ENCODE measurements around the gene C5orf47. TPM values are rescaled to one million over a fixed set of nuclear protein-coding genes. Genes with fewer than 3 reads are reported as not detected.
A peak's percentile ranks its signal among the peaks of the same experiment; 100 is the strongest.
"Not testable (repeated sequence)": the region's sequence is repeated elsewhere in the genome, so short reads cannot be mapped to it uniquely, and the experiment has no call there.

The C5orf47 gene
- total RNA-seq, 4 donors from 2014 or later, result not detected

- Histone ChIP-seq H3K4me1 (no peaks in the 10 kb centered on the region), H3K4me3 (no peak overlapping the region), H3K27me3 (no peaks in the 10 kb centered on the region), H3K36me3 (no peaks in the 10 kb centered on the region), H3K9me3 (no peaks in the 10 kb centered on the region), H3K27ac (no peak overlapping the region)
- no peak for TF ChIP-seq POLR2A (IDR thresholded peaks at IDR 0.05)
- TF ChIP-seq EP300 (IDR thresholded peaks at IDR 0.05; ENCODE audit: low read depth), result no peak
- no peak for TF ChIP-seq POLR2AphosphoS5 (IDR thresholded peaks at IDR 0.05)
- TF ChIP-seq CTCF (IDR thresholded peaks at IDR 0.05), result no peak
- WGBS, 2 donors (ENCODE audit: low coverage in 1 of 2), result 46 to 64% methylated on average over 3 of the region's 3 CpGs
- intact Hi-C loops (cut with DNase I; ENCODE audit: low total_unique reads), result no loop called here
- no peak for DNase-seq
- in situ Hi-C loops (cut with MboI; ENCODE audit: low pct_ligation_motif_present in 1 of 4, low pct_unique_long_range_greater_than_20kb in 1 of 4, low sequenced_read_pairs in 3 of 4), result no loop called here
Observed at GRCh38 chr5:174011441-174011840, 22.5 kb downstream of the C5orf47 start.

DNA sequence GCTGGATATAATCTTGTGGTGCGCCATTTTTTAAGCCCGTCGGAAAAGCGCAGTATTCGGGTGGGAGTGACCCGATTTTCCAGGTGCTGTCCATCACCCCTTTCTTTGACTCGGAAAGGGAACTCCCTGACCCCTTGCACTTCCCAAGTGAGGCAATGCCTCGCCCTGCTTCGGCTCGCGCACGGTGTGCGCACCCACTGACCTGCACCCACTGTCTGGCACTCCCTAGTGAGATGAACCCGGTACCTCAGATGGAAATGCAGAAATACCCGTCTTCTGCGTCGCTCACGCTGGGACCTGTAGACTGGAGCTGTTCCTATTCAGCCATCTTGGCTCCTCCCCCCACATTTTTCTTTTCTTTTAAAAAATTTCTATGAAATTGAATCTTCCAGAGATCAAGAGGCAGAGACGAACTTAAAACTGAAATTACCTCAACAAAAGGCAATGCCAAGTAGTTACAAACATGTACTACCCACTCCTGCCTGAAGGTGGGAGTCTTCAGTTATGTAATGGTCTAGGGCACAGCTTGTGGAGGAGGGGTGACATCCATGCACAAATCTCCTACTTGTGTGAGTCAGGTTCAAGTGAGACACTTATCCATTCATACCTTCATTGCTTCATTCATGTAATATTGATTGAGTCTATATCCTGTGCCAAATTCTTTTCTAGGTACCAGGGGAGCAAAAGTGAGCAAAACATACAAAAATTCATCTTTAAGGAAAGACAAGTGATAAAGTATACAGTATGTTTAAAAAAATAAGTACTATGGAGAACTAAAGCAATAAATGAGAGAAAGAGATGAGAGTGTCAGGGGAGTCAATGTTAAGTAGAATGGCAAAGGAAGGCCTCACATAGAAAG, 31.3 kb downstream of the C5orf47 start:
- H3K9me3 ChIP-seq; intact Hi-C loops (cut with DNase I; ENCODE audit: low total_unique reads); in situ Hi-C loops (cut with MboI; ENCODE audit: low pct_ligation_motif_present in 1 of 4, low pct_unique_long_range_greater_than_20kb in 1 of 4, low sequenced_read_pairs in 3 of 4); DNase-seq; H3K27me3 ChIP-seq; H3K27ac ChIP-seq; H3K4me3 ChIP-seq; H3K4me1 ChIP-seq; H3K36me3 ChIP-seq: not testable (repeated sequence)
- WGBS, 2 donors (ENCODE audit: low coverage in 1 of 2), result 76 to 80% methylated on average over 1 to 19 of the region's 19 CpGs
- TF ChIP-seq CTCF (IDR thresholded peaks at IDR 0.05), result peak; percentile 17 to 46 (median 36)

DNA sequence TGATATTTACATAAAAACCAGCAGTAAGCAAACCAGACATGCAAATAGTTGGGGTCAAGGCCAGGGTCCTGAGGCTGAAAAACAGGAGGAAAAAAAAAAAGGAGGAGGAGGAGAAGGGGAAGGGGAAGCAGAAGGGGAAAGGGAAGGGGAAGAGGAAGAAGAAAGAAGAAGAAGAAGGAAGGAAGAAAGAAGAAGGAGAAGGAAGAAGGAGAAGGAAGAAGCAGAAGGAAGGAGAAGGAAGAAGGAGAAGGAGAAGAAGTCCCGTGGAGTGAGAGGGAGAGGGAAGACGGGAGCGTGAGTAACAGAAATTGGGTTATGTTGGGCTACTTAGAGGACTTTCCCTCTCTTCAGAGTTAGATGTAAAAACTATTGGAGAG, 31.9 kb downstream of the C5orf47 start:
- WGBS, 2 donors (ENCODE audit: low coverage in 1 of 2), result 80 to 83% methylated on average over 3 of the region's 3 CpGs
- TF ChIP-seq POLR2A (IDR thresholded peaks at IDR 0.05) (no peak), EP300 (IDR thresholded peaks at IDR 0.05; ENCODE audit: low read depth) (no peak), POLR2AphosphoS5 (IDR thresholded peaks at IDR 0.05) (no peak), CTCF (IDR thresholded peaks at IDR 0.05) (no peak)
- Histone ChIP-seq H3K9me3 (no peaks in the 10 kb centered on the region), H3K4me1 (no peaks in the 10 kb centered on the region), H3K27ac (no peak overlapping the region), H3K27me3 (peaks cover 9% of the 10 kb centered on the region), H3K4me3 (no peak overlapping the region), H3K36me3 (no peaks in the 10 kb centered on the region)
- intact Hi-C loops (cut with DNase I; ENCODE audit: low total_unique reads) (no loop called here), in situ Hi-C loops (cut with MboI; ENCODE audit: low pct_ligation_motif_present in 1 of 4, low pct_unique_long_range_greater_than_20kb in 1 of 4, low sequenced_read_pairs in 3 of 4) (no loop called here)
- no peak for DNase-seq

GRCh38 chr5:174022384-174023095, 33.6 kb downstream of the C5orf47 start:
- TF ChIP-seq EP300 (IDR thresholded peaks at IDR 0.05; ENCODE audit: low read depth) (no peak), CTCF (IDR thresholded peaks at IDR 0.05) (no peak), POLR2A (IDR thresholded peaks at IDR 0.05) (no peak)
- Histone ChIP-seq H3K36me3 (no peaks in the 10 kb centered on the region), H3K27ac (no peak overlapping the region), H3K4me1 (no peaks in the 10 kb centered on the region), H3K9me3 (no peaks in the 10 kb centered on the region), H3K27me3 (peaks cover 9% of the 10 kb centered on the region), H3K4me3 (no peak overlapping the region)
- DNase-seq, result no peak
- in situ Hi-C loops (cut with MboI; ENCODE audit: low pct_ligation_motif_present in 1 of 4, low pct_unique_long_range_greater_than_20kb in 1 of 4, low sequenced_read_pairs in 3 of 4), result no loop called here
- intact Hi-C loops (cut with DNase I; ENCODE audit: low total_unique reads), result no loop called here
- 47 to 56% methylated on average over 4 of the region's 4 CpGs for WGBS, 2 donors (ENCODE audit: low coverage in 1 of 2)

Measured in transverse colon (tissue), 4 donors.